GM18502 (cell line): Measurements from ENCODE around the gene VPS9D1.

ENCODE experiments used
- ATAC-seq: cut with Tn5 transposase; IDR thresholded peaks from one replicate; pipeline ENCODE4 v1.9.1; 2021; ENCODE audit warnings: mild to moderate bottlenecking; ENCODE audit not compliant: unreplicated experiment, poor library complexity

VPS9D1 gene

GRCh38 chr16:89733322-89733721 lies 12.6 kb upstream of the VPS9D1 start:
- no peak for ATAC-seq

GRCh38 chr16:89732918-89733242 lies 12.2 kb upstream of the VPS9D1 start:
- no peak for ATAC-seq

GRCh38 chr16:89732142-89732917 lies 11.6 kb upstream of the VPS9D1 start:
- ATAC-seq = no peak

GRCh38 chr16:89730610-89731234 lies 10.0 kb upstream of the VPS9D1 start:
- no peak for ATAC-seq

- no peak for ATAC-seq
These were observed 9.3 kb upstream of the VPS9D1 start for GRCh38 chr16:89729863-89730593.

- no peak for ATAC-seq
These were observed 8.6 kb upstream of the VPS9D1 start for GRCh38 chr16:89729293-89729692.

GRCh38 chr16:89727406-89728120 lies 6.9 kb upstream of the VPS9D1 start:
- no peak for ATAC-seq

GRCh38 chr16:89723279-89724250 lies 2.9 kb upstream of the VPS9D1 start:
- ATAC-seq = no peak

GRCh38 chr16:89722392-89723278 lies 1.9 kb upstream of the VPS9D1 start:
- peak; percentile 3 for ATAC-seq

GRCh38 chr16:89721546-89722391 lies 1.1 kb upstream of the VPS9D1 start:
- peak; percentile 36 for ATAC-seq

- peak; percentile 23 for ATAC-seq
These were observed 216 bp downstream of the VPS9D1 start for GRCh38 chr16:89720551-89720812.

- ATAC-seq = no peak
These were observed 2.8 kb downstream of the VPS9D1 start for GRCh38 chr16:89717688-89718505.

- ATAC-seq = no peak
These were observed 3.6 kb downstream of the VPS9D1 start for GRCh38 chr16:89716916-89717687.

- ATAC-seq = no peak
These were observed 4.2 kb downstream of the VPS9D1 start for GRCh38 chr16:89716493-89716892.

GRCh38 chr16:89712274-89712781 lies 8.4 kb downstream of the VPS9D1 start:
- peak; percentile 18 for ATAC-seq

- ATAC-seq = peak; percentile 67
These were observed 9.0 kb downstream of the VPS9D1 start for GRCh38 chr16:89711601-89712273.
